NCI-H748 treated with DMSO at 0.1 percent for 48 hours (cell line): Measurements from ENCODE around the gene PRR29.
"Not testable (repeated sequence)": the region's sequence is repeated elsewhere in the genome, so short reads cannot be mapped to it uniquely, and the experiment has no call there.

Experiments used
- DNase-seq: peaks from one replicate; lab custom pipeline; 2025; lab: John Stamatoyannopoulos, UW

PRR29 gene

GRCh38 chr17:64015447-64015846 is 17.3 kb downstream of the PRR29 start:
- DNase-seq: no peak

- no peak for DNase-seq
Measured at GRCh38 chr17:64016231-64016784, 18.2 kb downstream of the PRR29 start.

- no peak for DNase-seq
Measured at GRCh38 chr17:64016974-64017373, 18.8 kb downstream of the PRR29 start.

GRCh38 chr17:64017381-64017980 is 19.3 kb downstream of the PRR29 start:
- no peak for DNase-seq

GRCh38 chr17:64019551-64019961 is 21.4 kb downstream of the PRR29 start:
- DNase-seq: not testable (repeated sequence)

- DNase-seq: no peak
Measured at GRCh38 chr17:64020056-64020766, 22.1 kb downstream of the PRR29 start, which contains the start of gene ICAM2. Gene ICAM2 (minus strand): TSS chr17:64020633. CDS start chr17:64006691, 13,942 bp downstream.

- no peak for DNase-seq
Measured at GRCh38 chr17:64022611-64023063, 24.5 kb downstream of the PRR29 start.

GRCh38 chr17:64024215-64024654 is 26.1 kb downstream of the PRR29 start:
- DNase-seq: no peak

- DNase-seq: no peak
Measured at GRCh38 chr17:64024781-64025731, 26.9 kb downstream of the PRR29 start.

GRCh38 chr17:64025732-64026294 is 27.7 kb downstream of the PRR29 start:
- peak; percentile 41 for DNase-seq

GRCh38 chr17:64028874-64029464 is 30.8 kb downstream of the PRR29 start:
- peak; percentile 21 for DNase-seq

GRCh38 chr17:64032081-64032480 is 33.9 kb downstream of the PRR29 start:
- DNase-seq: no peak

- DNase-seq: no peak
Measured at GRCh38 chr17:64036198-64036922, 38.2 kb downstream of the PRR29 start.

GRCh38 chr17:64037180-64037579 is 39.0 kb downstream of the PRR29 start:
- no peak for DNase-seq

- no peak for DNase-seq
Measured at GRCh38 chr17:64037802-64038201, 39.7 kb downstream of the PRR29 start.

GRCh38 chr17:64038331-64039105 is 40.4 kb downstream of the PRR29 start:
- DNase-seq: no peak

- DNase-seq: no peak
Measured at GRCh38 chr17:64039106-64039400, 40.9 kb downstream of the PRR29 start.

GRCh38 chr17:64040206-64040605 is 42.1 kb downstream of the PRR29 start:
- DNase-seq: no peak

GRCh38 chr17:64041912-64042311 is 43.8 kb downstream of the PRR29 start:
- no peak for DNase-seq
